GM13977 (cell line): ENCODE measurements around the gene PANX2.
"Not testable (repeated sequence)": the region's sequence is repeated elsewhere in the genome, so short reads cannot be mapped to it uniquely, and the experiment has no call there.

Experiments
- DNase-seq: peaks from one replicate; pipeline ENCODE4 v3.0.0; 2012; ENCODE audit warnings: low spot score
- in situ Hi-C: fragments of 300-500 bp; cut with MboI; formaldehyde crosslinking; loops from one replicate; pipeline ENCODE4 v1.12.0; 2022; ENCODE audit warnings: low sequenced_read_pairs, low pct_unique_long_range_greater_than_20kb, mixed read lengths, inconsistent platforms; ENCODE audit not compliant: unreplicated experiment
- TF ChIP-seq, protein P1 (sequence below): IDR thresholded peaks from 2 replicates; pipeline ENCODE4 v1.5.1; 2012; ENCODE audit warnings: mild to moderate bottlenecking, control low read depth; ENCODE audit not compliant: insufficient read depth; ENCODE audit errors: extremely low read depth, missing control alignments

PANX2 gene

DNA sequence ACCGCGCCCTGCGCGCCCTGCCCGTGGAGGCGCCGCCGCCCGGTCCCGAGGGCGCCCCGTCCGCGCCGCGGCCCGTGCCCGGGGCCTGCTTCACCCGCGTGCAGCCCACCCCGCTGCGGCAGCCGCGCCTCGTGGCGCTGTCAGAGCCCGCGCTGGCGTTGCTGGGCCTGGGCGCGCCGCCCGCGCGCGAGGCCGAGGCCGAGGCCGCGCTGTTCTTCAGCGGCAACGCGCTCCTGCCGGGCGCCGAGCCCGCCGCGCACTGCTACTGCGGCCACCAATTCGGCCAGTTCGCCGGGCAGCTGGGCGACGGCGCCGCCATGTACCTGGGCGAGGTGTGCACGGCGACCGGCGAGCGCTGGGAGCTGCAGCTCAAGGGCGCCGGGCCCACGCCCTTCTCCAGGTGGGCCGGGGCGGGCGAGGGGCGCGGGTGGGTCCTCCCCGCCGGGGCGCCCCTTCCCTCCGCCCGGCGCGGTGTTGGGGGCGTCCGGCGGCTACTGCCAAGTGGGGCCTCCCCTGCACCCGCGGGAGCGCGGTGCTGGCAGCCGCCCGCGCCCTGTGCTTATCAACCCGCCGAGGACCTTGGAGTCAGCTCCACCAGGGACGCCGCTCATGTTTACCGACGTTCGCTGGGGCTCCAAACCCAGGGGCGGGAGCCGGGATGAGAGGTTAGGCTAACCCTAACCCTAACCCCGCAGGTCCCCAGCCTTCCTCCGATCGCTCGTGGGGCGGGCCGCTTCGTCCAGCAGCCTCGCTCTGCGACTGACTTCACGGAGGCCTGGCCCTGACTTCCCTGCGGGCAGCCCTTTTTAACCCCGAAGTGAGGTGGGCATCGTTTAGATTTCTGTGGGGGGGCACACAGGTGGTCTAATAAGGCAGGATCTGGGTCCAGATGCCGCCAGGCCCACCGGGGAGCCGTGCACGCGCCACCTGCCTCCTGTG is 30.9 kb downstream of the PANX2 start:
- in situ Hi-C loops: loop anchor here (10.0 kb wide), 1 partner anchor 57 kb away; no protein-coding TSS in a partner anchor
- TF ChIP-seq, protein P1, sequence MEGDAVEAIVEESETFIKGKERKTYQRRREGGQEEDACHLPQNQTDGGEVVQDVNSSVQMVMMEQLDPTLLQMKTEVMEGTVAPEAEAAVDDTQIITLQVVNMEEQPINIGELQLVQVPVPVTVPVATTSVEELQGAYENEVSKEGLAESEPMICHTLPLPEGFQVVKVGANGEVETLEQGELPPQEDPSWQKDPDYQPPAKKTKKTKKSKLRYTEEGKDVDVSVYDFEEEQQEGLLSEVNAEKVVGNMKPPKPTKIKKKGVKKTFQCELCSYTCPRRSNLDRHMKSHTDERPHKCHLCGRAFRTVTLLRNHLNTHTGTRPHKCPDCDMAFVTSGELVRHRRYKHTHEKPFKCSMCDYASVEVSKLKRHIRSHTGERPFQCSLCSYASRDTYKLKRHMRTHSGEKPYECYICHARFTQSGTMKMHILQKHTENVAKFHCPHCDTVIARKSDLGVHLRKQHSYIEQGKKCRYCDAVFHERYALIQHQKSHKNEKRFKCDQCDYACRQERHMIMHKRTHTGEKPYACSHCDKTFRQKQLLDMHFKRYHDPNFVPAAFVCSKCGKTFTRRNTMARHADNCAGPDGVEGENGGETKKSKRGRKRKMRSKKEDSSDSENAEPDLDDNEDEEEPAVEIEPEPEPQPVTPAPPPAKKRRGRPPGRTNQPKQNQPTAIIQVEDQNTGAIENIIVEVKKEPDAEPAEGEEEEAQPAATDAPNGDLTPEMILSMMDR: no peak
- no peak for DNase-seq

DNA sequence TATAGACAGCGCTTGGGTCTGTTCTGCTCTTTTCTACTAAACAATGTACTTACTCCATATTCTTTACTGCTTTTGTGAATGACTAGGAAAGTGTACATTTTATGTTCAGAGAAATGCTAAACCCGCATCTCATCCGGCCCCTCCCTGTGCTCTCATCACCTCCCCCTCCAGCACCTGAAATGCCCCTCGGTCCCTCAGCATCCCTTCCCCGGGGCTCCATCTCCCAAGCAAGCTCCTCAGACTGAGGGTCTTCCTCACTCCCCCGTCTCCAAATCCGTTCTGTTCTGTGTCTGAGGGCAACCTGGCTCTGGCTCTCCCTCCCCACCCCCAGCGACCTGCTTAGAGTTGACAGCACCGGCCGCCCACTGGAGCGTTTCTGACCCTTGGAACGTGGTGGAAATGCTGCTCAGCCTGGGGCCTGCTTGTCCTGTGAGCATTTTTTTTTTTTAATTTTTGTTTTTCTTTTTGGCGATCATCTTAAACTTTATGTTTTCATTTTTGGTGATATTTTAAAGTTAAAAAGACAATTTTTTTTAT is 31.7 kb downstream of the PANX2 start:
- no peak for DNase-seq
- in situ Hi-C loops: loop anchor here (10.0 kb wide), 1 partner anchor 57 kb away; no protein-coding TSS in a partner anchor
- TF ChIP-seq, protein P1: no peak

DNA sequence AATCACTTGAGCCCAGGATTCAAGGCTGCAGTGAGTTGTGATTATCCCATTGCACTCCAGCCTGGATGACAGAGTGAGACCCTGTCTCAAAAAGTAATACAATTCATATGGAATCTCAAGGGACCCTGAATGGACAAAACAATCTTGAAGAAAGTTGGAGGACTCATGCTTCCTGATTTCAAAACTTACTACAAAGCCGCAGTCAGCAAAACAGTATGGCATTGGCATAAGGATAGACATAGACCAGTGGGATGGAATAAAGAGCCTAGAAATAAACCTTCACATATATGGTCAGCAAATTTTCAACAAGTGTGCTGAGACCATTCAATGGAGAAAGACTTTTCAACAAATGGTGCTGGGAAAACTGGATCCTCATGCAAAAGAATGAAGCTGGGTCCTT is 32.8 kb downstream of the PANX2 start:
- TF ChIP-seq, protein P1: no peak
- in situ Hi-C loops: loop anchor here (10.0 kb wide), 1 partner anchor 58 kb away; no protein-coding TSS in a partner anchor
- no peak for DNase-seq

DNA sequence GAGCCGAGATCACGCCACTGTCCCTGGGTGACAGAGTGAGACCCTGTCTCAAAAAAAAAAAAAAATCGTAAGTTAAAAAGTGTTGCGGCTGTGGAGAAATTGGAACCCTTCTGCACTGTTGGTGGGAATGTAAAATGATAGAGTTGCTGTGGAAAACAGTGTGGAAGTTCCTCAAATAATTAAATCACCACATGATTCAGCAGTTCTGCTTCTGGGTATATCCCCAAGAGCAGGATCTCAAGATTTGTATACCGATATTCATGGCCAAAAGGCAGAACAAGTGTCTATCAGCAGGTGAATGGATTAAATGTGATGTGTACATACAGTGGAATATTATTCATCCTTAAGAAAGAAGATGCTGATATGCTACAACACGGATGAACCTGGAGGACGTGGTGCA is 34.0 kb downstream of the PANX2 start:
- TF ChIP-seq, protein P1: no peak
- in situ Hi-C loops: loop anchor here (10.0 kb wide), 1 partner anchor 60 kb away; no protein-coding TSS in a partner anchor
- DNase-seq: no peak

DNA sequence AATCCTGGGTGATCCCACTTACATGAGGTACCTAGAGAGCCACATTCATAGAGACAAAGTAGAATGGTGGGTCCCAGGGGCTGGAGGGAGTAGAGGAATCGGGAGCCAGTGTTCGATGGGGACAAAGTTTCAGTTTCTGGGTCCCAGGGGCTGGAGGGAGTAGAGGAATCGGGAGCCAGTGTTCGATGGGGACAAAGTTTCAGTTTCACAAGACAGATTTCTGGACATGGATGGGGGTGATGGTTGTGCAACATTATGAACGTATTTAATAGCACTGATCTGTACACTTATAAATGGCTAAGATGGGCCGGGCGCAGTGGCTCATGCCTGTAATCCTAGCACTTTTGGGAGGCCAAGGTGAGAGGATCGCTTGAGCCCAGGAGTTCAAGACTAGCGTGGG is 34.5 kb downstream of the PANX2 start:
- DNase-seq: not testable (repeated sequence)
- in situ Hi-C loops: loop anchor here (10.0 kb wide), 1 partner anchor 60 kb away; no protein-coding TSS in a partner anchor

DNA sequence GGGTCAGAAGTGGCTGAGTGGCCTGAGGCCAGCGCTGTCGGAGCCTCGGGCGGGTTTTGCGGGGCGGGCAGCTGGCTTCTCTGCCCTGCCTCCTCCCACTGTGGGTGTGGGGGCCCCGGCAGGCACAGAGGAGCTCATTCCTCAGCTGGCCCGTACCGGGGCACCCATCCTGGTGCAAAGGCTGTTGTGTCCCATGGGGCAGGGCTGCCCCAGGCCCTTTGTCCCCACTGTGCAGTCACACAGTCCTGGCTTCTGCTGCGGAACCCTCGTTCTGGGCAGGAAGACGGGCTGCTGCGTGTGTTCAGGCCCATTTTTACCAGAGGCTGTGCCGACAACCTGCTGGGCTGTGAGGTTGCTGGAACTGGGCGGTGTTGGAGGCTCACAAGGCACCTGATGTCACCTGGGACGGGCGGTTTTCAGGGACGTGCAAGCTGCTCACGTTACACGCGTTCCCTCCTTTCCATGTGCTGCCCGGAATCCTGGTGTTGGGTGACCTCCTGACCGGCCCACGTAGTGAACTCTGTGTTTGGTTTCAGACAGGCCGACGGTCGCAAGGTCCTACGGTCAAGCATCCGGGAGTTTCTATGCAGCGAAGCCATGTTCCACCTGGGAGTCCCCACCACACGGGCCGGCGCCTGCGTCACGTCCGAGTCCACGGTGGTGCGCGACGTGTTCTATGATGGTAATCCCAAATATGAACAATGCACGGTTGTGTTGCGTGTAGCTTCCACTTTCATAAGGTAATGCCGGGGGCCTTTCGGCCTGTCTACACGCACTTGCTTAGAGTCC is 35.4 kb downstream of the PANX2 start:
- in situ Hi-C loops: loop anchor here (10.0 kb wide), 1 partner anchor 61 kb away; no protein-coding TSS in a partner anchor
- no peak for DNase-seq
- TF ChIP-seq, protein P1: no peak
